ENCODE measurements around the gene ERCC4.

GRCh38 chr16:13951611-13952010 lies 31.7 kb downstream of the ERCC4 start:
- no peak for TF ChIP-seq POLR2A (IDR thresholded peaks at IDR 0.05)
- TF ChIP-seq, protein P1, sequence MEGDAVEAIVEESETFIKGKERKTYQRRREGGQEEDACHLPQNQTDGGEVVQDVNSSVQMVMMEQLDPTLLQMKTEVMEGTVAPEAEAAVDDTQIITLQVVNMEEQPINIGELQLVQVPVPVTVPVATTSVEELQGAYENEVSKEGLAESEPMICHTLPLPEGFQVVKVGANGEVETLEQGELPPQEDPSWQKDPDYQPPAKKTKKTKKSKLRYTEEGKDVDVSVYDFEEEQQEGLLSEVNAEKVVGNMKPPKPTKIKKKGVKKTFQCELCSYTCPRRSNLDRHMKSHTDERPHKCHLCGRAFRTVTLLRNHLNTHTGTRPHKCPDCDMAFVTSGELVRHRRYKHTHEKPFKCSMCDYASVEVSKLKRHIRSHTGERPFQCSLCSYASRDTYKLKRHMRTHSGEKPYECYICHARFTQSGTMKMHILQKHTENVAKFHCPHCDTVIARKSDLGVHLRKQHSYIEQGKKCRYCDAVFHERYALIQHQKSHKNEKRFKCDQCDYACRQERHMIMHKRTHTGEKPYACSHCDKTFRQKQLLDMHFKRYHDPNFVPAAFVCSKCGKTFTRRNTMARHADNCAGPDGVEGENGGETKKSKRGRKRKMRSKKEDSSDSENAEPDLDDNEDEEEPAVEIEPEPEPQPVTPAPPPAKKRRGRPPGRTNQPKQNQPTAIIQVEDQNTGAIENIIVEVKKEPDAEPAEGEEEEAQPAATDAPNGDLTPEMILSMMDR (IDR thresholded peaks at IDR 0.05): no peak

All from Peyer's patch (tissue), 4 donors.